ENCODE results near the gene LARGE1. TPM values are rescaled to one million over a fixed set of nuclear protein-coding genes. Genes with fewer than 3 reads are reported as not detected.

LARGE1 gene
- total and polyA plus RNA-seq, 9 of the 15 experiments (the other 6 are each of a cell fraction or from before 2014, with no cell fraction given) = 0.01 to 0.66 (median 0.14) TPM; not detected in 2

GRCh38 chr22:33302049-33302545 is 618.2 kb downstream of the LARGE1 start:
- Histone ChIP-seq H2AFZ (ENCODE audit: low read depth, low read length) (no peak overlapping the region), H3K4me1 (replicated peaks in 1 of 2; ENCODE audit: control insufficient read depth in 2 of 2, insufficient read depth in 2 of 2, low read length in 2 of 2) (no peaks in the 10 kb centered on the region), H3K9me1 (ENCODE audit: control insufficient read depth, insufficient read depth, low read length) (no peaks in the 10 kb centered on the region), H4K20me1 (replicated peaks; ENCODE audit: control insufficient read depth, insufficient read depth, low read length) (no peaks in the 10 kb centered on the region), H3K4me3 (no peak overlapping the region), H3K36me3 (ENCODE audit: control insufficient read depth, insufficient read depth, low read length) (no peaks in the 10 kb centered on the region), H3K9ac (ENCODE audit: insufficient read depth in 1 of 2, low read depth in 2 of 2, low read length in 2 of 2) (no peak overlapping the region), H3K27ac (ENCODE audit: extremely low read depth, low read depth, low read length) (no peak overlapping the region), H3K4me2 (ENCODE audit: insufficient read depth, low read length) (no peak overlapping the region), H3K79me2 (ENCODE audit: control insufficient read depth, insufficient read depth, low read length) (no peaks in the 10 kb centered on the region), H3K9me3 (replicated peaks; ENCODE audit: control insufficient read depth, insufficient read depth, low read depth, low read length) (no peaks in the 10 kb centered on the region), H3K27me3 (ENCODE audit: control insufficient read depth in 2 of 2, insufficient read depth in 2 of 2, low read length in 2 of 2) (no peaks in the 10 kb centered on the region)
- DNase-seq (ENCODE audit: extremely low read depth in 1 of 4, low spot score in 3 of 4) = peak; percentile 56 to 68 (median 60)
- BruUV-seq (replicated peaks) = no TSS peak
- ChIA-PET CTCF (ENCODE audit: low intra/inter-chr PET ratio) (no interaction called here), POLR2A (no interaction called here)
- in situ Hi-C loops (cut with MboI) (no loop called here), intact Hi-C loops (cut with micrococcal nuclease) (loop anchor here (5.0 kb wide), 2 partner anchors 275 to 1850 kb away; no protein-coding TSS in a partner anchor)
- ATAC-seq = peak; percentile 91
- WGBS (ENCODE audit: insufficient coverage, low coverage, missing lambda C conversion rate) = 0% methylated on average over 3 of the region's 10 CpGs
- peak; percentile 56; the same call in 1 of the 2 replicates for TF ChIP-seq SMC3 (conservative IDR thresholded peaks at IDR 0.05; ENCODE audit: insufficient read depth, low read depth, low read length)
- peak; percentile 75 to 80 (median 76) for TF ChIP-seq CTCF (IDR thresholded peaks at IDR 0.05 in 2 of 3, conservative IDR thresholded peaks at IDR 0.05 in 1 of 3; ENCODE audit: insufficient read depth in 2 of 3, low read depth in 1 of 3, low read length in 3 of 3)
- TF ChIP-seq REST (IDR thresholded peaks at IDR 0.05; ENCODE audit: borderline replicate concordance) = peak; percentile 41; the same call in 1 of the 2 replicates
- TF ChIP-seq REST (CRISPR knock-in tag; IDR thresholded peaks at IDR 0.05; ENCODE audit: low read depth) = no peak
- TF ChIP-seq HDAC1 (IDR thresholded peaks at IDR 0.05) = no peak
- peak; percentile 56 to 78 for TF ChIP-seq RAD21 (CRISPR knock-in tag; conservative IDR thresholded peaks at IDR 0.05 in 1 of 2, IDR thresholded peaks at IDR 0.05 in 1 of 2)
- no peak for TF ChIP-seq E4F1 (CRISPR knock-in tag; IDR thresholded peaks at IDR 0.05; ENCODE audit: borderline replicate concordance)
- TF ChIP-seq PHB2 (IDR thresholded peaks at IDR 0.05; ENCODE audit: low read depth) = no peak
- TF ChIP-seq STAG1 (CRISPR knock-in tag; IDR thresholded peaks at IDR 0.05; ENCODE audit: borderline replicate concordance) = peak; percentile 42; the same call in 1 of the 2 replicates
- no peak for FAIRE-seq

Measured in K562 (cell line).